H1 (cell line): ENCODE data around the gene RAB26. TPM values are rescaled to one million over a fixed set of nuclear protein-coding genes. Genes with fewer than 3 reads are reported as not detected.

Experiments
- CTCF ChIA-PET: fragments of 300-600 bp; sonication (Branson Sonifier 250); formaldehyde crosslinking; loops from one replicate; lab custom pipeline; 2021; ENCODE audit not compliant: partially characterized antibody; lab: Charles Lee
- POLR2A ChIA-PET: fragments of 300-600 bp; sonication (Branson Sonifier 250); formaldehyde crosslinking; loops from one replicate; lab custom pipeline; 2021; ENCODE audit warnings: inconsistent platforms; ENCODE audit not compliant: partially characterized antibody; lab: Charles Lee
- DNase-seq, 2 experiments: peaks; one replicate each; pipeline versions ENCODE4 v3.0.0 to v3.0.0-alpha.2; 2010 to 2022; ENCODE audit warnings: low spot score in 2 of 2, low read depth in 1 of 2, mixed read lengths in 1 of 2
- FAIRE-seq: peaks from 2 replicates; lab custom pipeline; 2011; peaks lifted over from hg19 to GRCh38; lab: Jason Lieb, UNC
- H2AFZ ChIP-seq: 2 replicates; pipeline ENCODE4 v1.8.1; 2012; ENCODE audit warnings: low read length, inconsistent platforms
- H2AK5ac ChIP-seq: 2 replicates; pipeline ENCODE4 v1.6.1; 2013; ENCODE audit warnings: low read depth, low read length
- H2BK120ac ChIP-seq: replicated peaks from 2 replicates; pipeline ENCODE3; 2013; ENCODE audit warnings: low read depth, low read length, inconsistent platforms
- H2BK12ac ChIP-seq: 2 replicates; pipeline ENCODE4 v1.6.1; 2013; ENCODE audit warnings: low read depth, low read length
- H2BK15ac ChIP-seq: 2 replicates; pipeline ENCODE4 v1.6.1; 2013; ENCODE audit warnings: low read length
- H2BK20ac ChIP-seq: 2 replicates; pipeline ENCODE4 v1.6.1; 2013; ENCODE audit warnings: low read length
- H2BK5ac ChIP-seq: 2 replicates; pipeline ENCODE4 v1.6.1; 2013; ENCODE audit warnings: low read depth, low read length
- H3K14ac ChIP-seq: 2 replicates; pipeline ENCODE4 v1.6.1; 2013; ENCODE audit warnings: inconsistent platforms; ENCODE audit not compliant: insufficient read length
- H3K18ac ChIP-seq: 2 replicates; pipeline ENCODE4 v1.6.1; 2013; ENCODE audit warnings: low read length; ENCODE audit errors: extremely low read depth
- H3K23ac ChIP-seq: 2 replicates; pipeline ENCODE4 v1.6.1; 2013; ENCODE audit warnings: inconsistent platforms; ENCODE audit not compliant: insufficient read length
- H3K23me2 ChIP-seq: 2 replicates; pipeline ENCODE4 v1.6.1; 2013; ENCODE audit warnings: low read depth, low read length
- H3K27ac ChIP-seq: 2 replicates; pipeline ENCODE4 v1.6.1; 2011; ENCODE audit warnings: low read depth, low read length, inconsistent platforms
- H3K27me3 ChIP-seq, 4 experiments: replicated peaks in 1 of 4; 1 replicate in 1 of 4; 2 replicates in 3 of 4; pipeline versions ENCODE4 v1.6.1 to v1.8.1; 2011 to 2013; ENCODE audit warnings: low read length in 3 of 4, mild to moderate bottlenecking in 3 of 4, inconsistent platforms in 2 of 4, mixed read lengths in 2 of 4, moderate library complexity in 1 of 4; ENCODE audit not compliant: control insufficient read depth in 3 of 4, insufficient read depth in 3 of 4; ENCODE audit errors: extremely low read depth in 1 of 4
- H3K36me3 ChIP-seq, 4 experiments: 2 replicates each; pipeline versions ENCODE4 v1.6.1 to v1.8.1; 2011 to 2013; ENCODE audit warnings: mild to moderate bottlenecking in 4 of 4, low read length in 3 of 4, moderate library complexity in 2 of 4, control low read depth in 1 of 4, inconsistent platforms in 1 of 4; ENCODE audit not compliant: insufficient read depth in 4 of 4, control insufficient read depth in 2 of 4
- H3K4ac ChIP-seq: replicated peaks from 2 replicates; pipeline ENCODE3; 2013; ENCODE audit warnings: low read length, low read depth, mixed read lengths, inconsistent platforms; ENCODE audit not compliant: insufficient read length
- H3K4me1 ChIP-seq, 4 experiments: replicated peaks in 1 of 4; 1 replicate in 1 of 4; 2 replicates in 3 of 4; pipeline versions ENCODE4 v1.6.1 to v1.8.1; 2011 to 2013; ENCODE audit warnings: low read length in 3 of 4, inconsistent platforms in 2 of 4, mixed read lengths in 1 of 4; ENCODE audit not compliant: insufficient read depth in 4 of 4, control insufficient read depth in 3 of 4
- H3K4me2 ChIP-seq, 2 experiments: 2 replicates each; pipeline versions ENCODE4 v1.6.1 to v1.8.1; 2011 to 2013; ENCODE audit warnings: low read depth in 2 of 2, low read length in 2 of 2, control low read depth in 1 of 2, inconsistent platforms in 1 of 2, mild to moderate bottlenecking in 1 of 2; ENCODE audit not compliant: insufficient read depth in 1 of 2
- H3K4me3 ChIP-seq, 4 experiments: fragments of 200-600, 300-600 bp in 1 of 4; sonication (generic), shearing (Covaris generic), sonication (Bioruptor Twin) in 1 of 4; 2 replicates each; pipeline versions ENCODE4 v1.5.1 to v1.8.1; 2011 to 2016; ENCODE audit warnings: low read length in 4 of 4, low read depth in 3 of 4, control low read depth in 2 of 4, inconsistent platforms in 2 of 4, mild to moderate bottlenecking in 2 of 4, mixed read lengths in 1 of 4, moderate library complexity in 1 of 4; ENCODE audit not compliant: insufficient read depth in 2 of 4; ENCODE audit errors: extremely low read depth in 1 of 4
- H3K56ac ChIP-seq: replicated peaks from 2 replicates; pipeline ENCODE3; 2013; ENCODE audit warnings: low read depth, mild to moderate bottlenecking, mixed read lengths, low read length, inconsistent platforms; ENCODE audit not compliant: insufficient read length
- H3K79me1 ChIP-seq: 2 replicates; pipeline ENCODE4 v1.6.1; 2013; ENCODE audit warnings: low read depth, low read length, control low read depth
- H3K79me2 ChIP-seq, 2 experiments: 2 replicates each; pipeline versions ENCODE4 v1.6.1 to v1.8.1; 2012 to 2013; ENCODE audit warnings: low read length in 2 of 2, mild to moderate bottlenecking in 2 of 2, inconsistent platforms in 1 of 2; ENCODE audit not compliant: insufficient read depth in 2 of 2, control insufficient read depth in 1 of 2
- H3K9ac ChIP-seq, 4 experiments: replicated peaks in 1 of 4; 1 replicate in 1 of 4; 2 replicates in 3 of 4; pipeline versions ENCODE4 v1.6.1 to v1.8.1; 2011 to 2013; ENCODE audit warnings: low read depth in 3 of 4, low read length in 3 of 4, control low read depth in 2 of 4, mild to moderate bottlenecking in 2 of 4, moderate library complexity in 2 of 4, inconsistent platforms in 1 of 4; ENCODE audit errors: extremely low read depth in 1 of 4
- H3K9me3 ChIP-seq, 2 experiments: 2 replicates each; pipeline versions ENCODE4 v1.6.1 to v1.8.1; 2012 to 2013; ENCODE audit warnings: mild to moderate bottlenecking in 2 of 2, moderate library complexity in 2 of 2, control low read depth in 1 of 2, inconsistent platforms in 1 of 2, low read depth in 1 of 2, low read length in 1 of 2, mixed read lengths in 1 of 2; ENCODE audit not compliant: insufficient read depth in 2 of 2
- H4K20me1 ChIP-seq, 2 experiments: replicated peaks in 1 of 2; 2 replicates each; pipeline versions ENCODE3 to v1.8.1; 2011 to 2013; ENCODE audit warnings: inconsistent platforms in 2 of 2, low read length in 2 of 2, mild to moderate bottlenecking in 1 of 2; ENCODE audit not compliant: insufficient read depth in 2 of 2, control insufficient read depth in 1 of 2
- H4K5ac ChIP-seq: 2 replicates; pipeline ENCODE4 v1.6.1; 2013; ENCODE audit warnings: low read length, low read depth, mixed read lengths, inconsistent platforms; ENCODE audit not compliant: insufficient read length
- H4K8ac ChIP-seq: 2 replicates; pipeline ENCODE4 v1.8.0; 2013; ENCODE audit warnings: mild to moderate bottlenecking, moderate library complexity, low read length, inconsistent platforms; ENCODE audit not compliant: insufficient read depth; ENCODE audit errors: extremely low read depth
- H4K91ac ChIP-seq: replicated peaks from 2 replicates; pipeline ENCODE3; 2013; ENCODE audit warnings: low read length, mixed read lengths, inconsistent platforms; ENCODE audit not compliant: insufficient read length
- CBX8 ChIP-seq: fragments of 300-800, 300-1000 bp; sonication (generic); IDR thresholded peaks from 2 replicates; pipeline ENCODE4 v1.7.1; 2016; ENCODE audit warnings: low read depth, low read length, borderline replicate concordance
- GABPA ChIP-seq: IDR thresholded peaks from 2 replicates; pipeline ENCODE4 v1.6.1; 2011; ENCODE audit warnings: mild to moderate bottlenecking, low read length, moderate library complexity, borderline replicate concordance; ENCODE audit not compliant: insufficient read depth
- KDM5A ChIP-seq: fragments of 200-600 bp; IDR thresholded peaks from 2 replicates; pipeline ENCODE4 v1.7.1; 2012; ENCODE audit warnings: mild to moderate bottlenecking, low read length, inconsistent platforms, mixed read lengths
- RBBP5 ChIP-seq: IDR thresholded peaks from 2 replicates; pipeline ENCODE4 v1.7.1; 2012; ENCODE audit warnings: low read depth, mild to moderate bottlenecking, inconsistent platforms, low read length, moderate library complexity, borderline replicate concordance
- RFX5 ChIP-seq: IDR thresholded peaks from 2 replicates; pipeline ENCODE4 v1.6.1; 2011; ENCODE audit warnings: low read depth, low read length, improper control_type of control experiment, borderline replicate concordance
- SAP30 ChIP-seq: fragments of 300-600 bp; sonication (generic); IDR thresholded peaks from 2 replicates; pipeline ENCODE4 v1.7.1; 2012; ENCODE audit warnings: low read length, moderate library complexity, mild to moderate bottlenecking, inconsistent platforms; ENCODE audit not compliant: insufficient read depth, insufficient replicate concordance
- SIRT6 ChIP-seq: IDR thresholded peaks from one replicate; pipeline ENCODE4 v1.7.1; 2012; ENCODE audit warnings: low read length, inconsistent platforms
- SP1 ChIP-seq: IDR thresholded peaks from 2 replicates; pipeline ENCODE4 v1.6.1; 2011; ENCODE audit warnings: low read depth, low read length
- TAF7 ChIP-seq: optimal IDR thresholded peaks from 2 replicates; pipeline ENCODE3; 2011; ENCODE audit warnings: low read depth, mild to moderate bottlenecking, inconsistent platforms, low read length, moderate library complexity, borderline replicate concordance
- TCF12 ChIP-seq: IDR thresholded peaks from 2 replicates; pipeline ENCODE4 v1.6.1; 2011; ENCODE audit warnings: low read depth, mild to moderate bottlenecking, low read length
- WGBS, 2 experiments: shearing (Covaris generic) in 1 of 2; methylation state at CpG; one replicate each; pipeline versions ENCODE4 v1.1.6 to v1.1.7; 2013 to 2015; ENCODE audit warnings: low lambda C conversion rate in 2 of 2, mixed read lengths in 2 of 2, inconsistent platforms in 1 of 2, low coverage in 1 of 2, missing lambda C conversion rate in 1 of 2; ENCODE audit not compliant: insufficient replicate concordance in 2 of 2, insufficient coverage in 1 of 2, insufficient read length in 1 of 2; ENCODE audit errors: extremely low coverage in 1 of 2, missing lambda C conversion rate in 1 of 2; 5-methylcytosine and 5-hydroxymethylcytosine counted together
- polyA plus RNA-seq, 7 experiments: library from polyadenylated mRNA; depleted of rRNA in 3 of 7; stranded (reverse) in 5 of 7; unstranded in 2 of 7; fragments of >200 nt in 5 of 7; fragments of 200-250 nt in 2 of 7; gene quantifications; 1 replicate in 5 of 7; 2 replicates in 1 of 7; 4 replicates in 1 of 7; pipeline versions ENCODE4 v1.2.1 to v1.2.3, GENCODE V29; 2011 to 2013; ENCODE audit warnings: missing spikeins in 2 of 7, mixed read lengths in 2 of 7
- total RNA-seq: library from RNA; stranded (reverse); fragmentation: NEBNext Ultra II Directional; extraction: Animal tissue kit (Norgen Biotek cat#: 25700); gene quantifications from 2 replicates; pipeline ENCODE4 v1.2.1, GENCODE V29; 2021
- TF ChIP-seq, protein P1 (sequence below), 3 experiments: IDR thresholded peaks; 1 replicate in 2 of 3; 2 replicates in 1 of 3; pipeline versions ENCODE4 v1.5.1 to v1.6.1; 2011; ENCODE audit warnings: low read length in 3 of 3, mild to moderate bottlenecking in 3 of 3, inconsistent platforms in 2 of 3, low read depth in 1 of 3, moderate library complexity in 1 of 3; ENCODE audit not compliant: insufficient read depth in 1 of 3; ENCODE audit errors: control extremely low read depth in 1 of 3

The RAB26 gene
- total and polyA plus RNA-seq, 2 of the 8 experiments (the other 6 are each of a cell fraction or from before 2014, with no cell fraction given) = 4.3 to 5.4 TPM

DNA sequence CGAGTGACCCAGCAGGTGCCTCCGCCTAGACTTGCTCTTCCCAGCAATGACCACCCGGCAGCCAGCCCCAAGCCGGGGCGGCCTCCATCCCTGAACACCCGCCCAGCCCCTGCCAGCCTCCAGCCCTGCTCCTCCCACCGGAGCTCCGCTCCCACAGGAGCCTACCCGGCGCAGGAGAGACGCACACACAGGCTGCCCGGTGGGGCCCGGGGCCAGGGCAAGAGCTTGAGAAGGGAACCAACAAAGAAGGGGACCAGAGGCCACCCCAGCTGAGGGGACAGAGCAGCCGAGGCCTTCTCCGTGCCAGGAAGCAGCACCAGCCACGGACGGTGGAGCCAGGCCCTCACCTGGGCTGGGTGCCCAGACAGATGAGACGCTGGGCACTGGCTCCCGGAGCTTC lies 26.6 kb upstream of the RAB26 start:
- Histone ChIP-seq H4K8ac (no peak overlapping the region; the same call in 1 of the 2 replicates), H3K4me2 (no peak overlapping the region), H3K4me1 (peaks cover 0 to 23% (median 10%) of the 10 kb centered on the region in 4 experiments; a peak in 6 of 7 replicates), H2BK12ac (no peak overlapping the region), H2BK15ac (no peak overlapping the region), H3K79me2 (peaks cover 0 to 21% of the 10 kb centered on the region in 2 experiments; a peak in 3 of 4 replicates), H4K5ac (no peak overlapping the region), H2AK5ac (no peak overlapping the region), H3K4me3 (no peak overlapping the region), H3K14ac (no peak overlapping the region), H4K91ac (no peak overlapping the region), H3K18ac (no peak overlapping the region), H3K23me2 (no peaks in the 10 kb centered on the region), H3K4ac (no peak overlapping the region), H3K27ac (no peak overlapping the region), H3K9ac (no peak overlapping the region), H4K20me1 (no peaks in the 10 kb centered on the region), H2BK120ac (no peak overlapping the region), H2BK20ac (no peak overlapping the region), H3K23ac (no peak overlapping the region), H3K9me3 (no peaks in the 10 kb centered on the region), H2BK5ac (no peak overlapping the region), H3K36me3 (no peaks in the 10 kb centered on the region), H3K79me1 (peaks cover 7% of the 10 kb centered on the region), H3K27me3 (no peaks in the 10 kb centered on the region), H3K56ac (no peak overlapping the region), H2AFZ (no peak overlapping the region)
- FAIRE-seq (no peak), DNase-seq (no peak)
- 95% methylated on average over 12 of the region's 19 CpGs; no CpG with 5 or more reads in 1 of the 2 experiments for WGBS, 2 experiments
- CTCF ChIA-PET = interaction anchor here (0.6 to 2.6 kb wide), 9 partner anchors 18 to 395 kb away, joined by 3 to 20 read pairs (median 4); no protein-coding TSS in a partner anchor
- POLR2A ChIA-PET = interaction anchor here (1.4 to 2.4 kb wide), 2 partner anchors 31 to 33 kb away, joined by 3 to 7 read pairs; partner anchors contain the start of gene TRAF7
- TF ChIP-seq TAF7 (no peak), CBX8 (no peak), SAP30 (no peak), KDM5A (no peak), SIRT6 (no peak), RBBP5 (no peak), RFX5 (no peak), TCF12 (no peak), SP1 (no peak), GABPA (no peak)
- TF ChIP-seq, protein P1, sequence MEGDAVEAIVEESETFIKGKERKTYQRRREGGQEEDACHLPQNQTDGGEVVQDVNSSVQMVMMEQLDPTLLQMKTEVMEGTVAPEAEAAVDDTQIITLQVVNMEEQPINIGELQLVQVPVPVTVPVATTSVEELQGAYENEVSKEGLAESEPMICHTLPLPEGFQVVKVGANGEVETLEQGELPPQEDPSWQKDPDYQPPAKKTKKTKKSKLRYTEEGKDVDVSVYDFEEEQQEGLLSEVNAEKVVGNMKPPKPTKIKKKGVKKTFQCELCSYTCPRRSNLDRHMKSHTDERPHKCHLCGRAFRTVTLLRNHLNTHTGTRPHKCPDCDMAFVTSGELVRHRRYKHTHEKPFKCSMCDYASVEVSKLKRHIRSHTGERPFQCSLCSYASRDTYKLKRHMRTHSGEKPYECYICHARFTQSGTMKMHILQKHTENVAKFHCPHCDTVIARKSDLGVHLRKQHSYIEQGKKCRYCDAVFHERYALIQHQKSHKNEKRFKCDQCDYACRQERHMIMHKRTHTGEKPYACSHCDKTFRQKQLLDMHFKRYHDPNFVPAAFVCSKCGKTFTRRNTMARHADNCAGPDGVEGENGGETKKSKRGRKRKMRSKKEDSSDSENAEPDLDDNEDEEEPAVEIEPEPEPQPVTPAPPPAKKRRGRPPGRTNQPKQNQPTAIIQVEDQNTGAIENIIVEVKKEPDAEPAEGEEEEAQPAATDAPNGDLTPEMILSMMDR (IDR thresholded peaks at IDR 0.05; ENCODE audit: control extremely low read depth in 1 of 3, insufficient read depth in 1 of 3, low read depth in 1 of 3, low read length in 3 of 3) = no peak
